Measurements from ENCODE around the gene CD2. TPM values are rescaled to one million over a fixed set of nuclear protein-coding genes. Genes with fewer than 3 reads are reported as not detected.

The CD2 gene
- total and polyA plus RNA-seq, 2 of the 8 experiments (the other 6 are each of a cell fraction or from before 2014, with no cell fraction given), result not detected

- no peak for TF ChIP-seq CTBP2 (IDR thresholded peaks at IDR 0.05; ENCODE audit: borderline replicate concordance, insufficient read depth, insufficient read length, low read length)
- no peak overlapping the region for H2BK20ac ChIP-seq (ENCODE audit: low read length)
- no peak overlapping the region for H3K4ac ChIP-seq (replicated peaks; ENCODE audit: insufficient read length, low read depth, low read length)
- no peak overlapping the region for H3K9ac ChIP-seq (replicated peaks in 1 of 4; ENCODE audit: extremely low read depth in 1 of 4, low read depth in 3 of 4, low read length in 3 of 4)
- H3K4me1 ChIP-seq (replicated peaks in 1 of 4; ENCODE audit: control insufficient read depth in 3 of 4, insufficient read depth in 4 of 4, low read length in 3 of 4), result no peaks in the 10 kb centered on the region
- WGBS, 2 experiments (ENCODE audit: extremely low coverage in 1 of 2, insufficient coverage in 1 of 2, insufficient read length in 1 of 2, insufficient replicate concordance in 2 of 2, low coverage in 1 of 2, low lambda C conversion rate in 2 of 2, missing lambda C conversion rate in 1 of 2), result 93% methylated on average over 1 of the region's 1 CpG; no CpG with 5 or more reads in 1 of the 2 experiments
- H2BK120ac ChIP-seq (replicated peaks; ENCODE audit: low read depth, low read length), result no peak overlapping the region
- H3K18ac ChIP-seq (ENCODE audit: extremely low read depth, low read length), result no peak overlapping the region
- no peak for FAIRE-seq
- H3K56ac ChIP-seq (replicated peaks; ENCODE audit: insufficient read length, low read depth, low read length), result no peak overlapping the region
- no peaks in the 10 kb centered on the region for H3K23me2 ChIP-seq (ENCODE audit: low read depth, low read length)
- CTCF ChIA-PET (ENCODE audit: partially characterized antibody), result interaction anchor here (0.7 to 3.0 kb wide), 5 partner anchors 9 to 212 kb away, joined by 3 to 17 read pairs (median 5); no protein-coding TSS in a partner anchor
- H2BK15ac ChIP-seq (ENCODE audit: low read length), result no peak overlapping the region
- H3K23ac ChIP-seq (ENCODE audit: insufficient read length), result no peak overlapping the region
- no peak overlapping the region for H2AFZ ChIP-seq (ENCODE audit: low read length)
- no peak overlapping the region for H2BK5ac ChIP-seq (ENCODE audit: low read depth, low read length)
- H2BK12ac ChIP-seq (ENCODE audit: low read depth, low read length), result no peak overlapping the region
- POLR2A ChIA-PET (ENCODE audit: partially characterized antibody), result interaction anchor here (1.6 kb wide), 1 partner anchor 21 kb away, joined by 3 read pairs; no protein-coding TSS in a partner anchor
- no peaks in the 10 kb centered on the region for H4K20me1 ChIP-seq (replicated peaks in 1 of 2; ENCODE audit: control insufficient read depth in 1 of 2, insufficient read depth in 2 of 2, low read length in 2 of 2)
- H2AK5ac ChIP-seq (ENCODE audit: low read depth, low read length), result no peak overlapping the region
- H3K9me3 ChIP-seq (ENCODE audit: insufficient read depth in 2 of 2, low read depth in 1 of 2, low read length in 1 of 2), result no peaks in the 10 kb centered on the region
- H4K91ac ChIP-seq (replicated peaks; ENCODE audit: insufficient read length, low read length), result no peak overlapping the region
- no peaks in the 10 kb centered on the region for H3K79me2 ChIP-seq (ENCODE audit: control insufficient read depth in 1 of 2, insufficient read depth in 2 of 2, low read length in 2 of 2)
- H3K4me2 ChIP-seq (ENCODE audit: insufficient read depth in 1 of 2, low read depth in 2 of 2, low read length in 2 of 2), result no peak overlapping the region
- no peak overlapping the region for H4K8ac ChIP-seq (ENCODE audit: extremely low read depth, insufficient read depth, low read length)
- no peak for DNase-seq (ENCODE audit: low read depth in 1 of 2, low spot score in 2 of 2)
- H3K27ac ChIP-seq (ENCODE audit: low read depth, low read length), result no peak overlapping the region
- H3K36me3 ChIP-seq (ENCODE audit: control insufficient read depth in 2 of 4, insufficient read depth in 4 of 4, low read length in 3 of 4), result no peaks in the 10 kb centered on the region
- no peaks in the 10 kb centered on the region for H3K79me1 ChIP-seq (ENCODE audit: low read depth, low read length)
- H3K27me3 ChIP-seq (replicated peaks in 1 of 4; ENCODE audit: control insufficient read depth in 3 of 4, extremely low read depth in 1 of 4, insufficient read depth in 3 of 4, low read length in 3 of 4), result no peaks in the 10 kb centered on the region
- no peak overlapping the region for H3K4me3 ChIP-seq (ENCODE audit: extremely low read depth in 1 of 4, insufficient read depth in 2 of 4, low read depth in 3 of 4, low read length in 4 of 4)
- no peak overlapping the region for H4K5ac ChIP-seq (ENCODE audit: insufficient read length, low read depth, low read length)
- H3K14ac ChIP-seq (ENCODE audit: insufficient read length), result no peak overlapping the region
These were observed 31.8 kb downstream of the CD2 start for GRCh38 chr1:116786049-116786448.

Data from H1 (cell line).